ENCODE data around the gene DCTD. TPM values are rescaled to one million over a fixed set of nuclear protein-coding genes. Genes with fewer than 3 reads are reported as not detected.

DCTD gene
- total and polyA plus RNA-seq, 2 of the 13 experiments (the other 11 are each of a cell fraction or from before 2014, with no cell fraction given): 85.1 to 95.3 TPM

GRCh38 chr4:182880387-182881356 is 36.5 kb downstream of the DCTD start:
- CTCF ChIA-PET (ENCODE audit: low intra/inter-chr PET ratio, low total read pairs): no interaction called here
- Histone ChIP-seq H3K4me1 (ENCODE audit: insufficient read depth, low read length) (peaks cover 59% of the 10 kb centered on the region), H3K9me3 (ENCODE audit: low read length) (peaks cover 23% of the 10 kb centered on the region), H3K27me3 (ENCODE audit: control insufficient read depth in 1 of 2, insufficient read depth in 2 of 2, low read length in 2 of 2) (no peaks in the 10 kb centered on the region), H3K4me3 (replicated peaks in 1 of 3; ENCODE audit: insufficient read depth in 1 of 3, low read depth in 2 of 3, low read length in 3 of 3) (peak overlapping the region; percentile 20 to 58 (median 24); a peak in 5 of 6 replicates), H3K79me2 (ENCODE audit: insufficient read depth, low read length) (peaks cover 4% of the 10 kb centered on the region), H3K4me2 (ENCODE audit: low read depth, low read length) (peak overlapping the region; percentile 77), H2AFZ (ENCODE audit: low read length) (no peak overlapping the region), H3K36me3 (replicated peaks in 1 of 2; ENCODE audit: control insufficient read depth in 1 of 2, insufficient read depth in 2 of 2, low read length in 2 of 2) (peaks cover 3 to 21% of the 10 kb centered on the region in 2 experiments; a peak in 4 of 5 replicates), H3K27ac (ENCODE audit: extremely low read length, insufficient read depth, low read length) (peak overlapping the region; percentile 84), H3K9ac (ENCODE audit: insufficient read depth, low read depth, low read length) (peak overlapping the region; percentile 57), H4K20me1 (ENCODE audit: insufficient read depth, low read length) (no peaks in the 10 kb centered on the region)
- 8% methylated on average over 17 of the region's 26 CpGs for WGBS (ENCODE audit: low lambda C conversion rate)
- DNase-seq (ENCODE audit: low spot score) (peak; percentile 89), FAIRE-seq (peak; percentile 82), ATAC-seq (peak; percentile 90)
- in situ Hi-C loops (cut with HindIII; ENCODE audit: extremely low pct_ligation_motif_present, low pct_unique_long_range_greater_than_20kb) (no loop called here), intact Hi-C loops (cut with micrococcal nuclease; ENCODE audit: unreplicated experiment) (loop anchor here (1.0 kb wide), 1 partner anchor 18 kb away; no protein-coding TSS in a partner anchor)
- TSS peak; percentile 47 for BruUV-seq (replicated peaks)
- POLR2A ChIA-PET: interaction anchor here (0.9 to 7.3 kb wide), 5 partner anchors 15 to 37 kb away, joined by 4 to 69 read pairs (median 6); no protein-coding TSS in a partner anchor
- TF ChIP-seq MEIS2 (CRISPR knock-in tag; IDR thresholded peaks at IDR 0.05) (0 out of 2 replicates have a peak, but pooled peaks have one; percentile 48), ZNF136 (CRISPR knock-in tag; IDR thresholded peaks at IDR 0.05; ENCODE audit: low read depth) (0 out of 2 replicates have a peak, but pooled peaks have one; percentile 88), ZNF414 (CRISPR knock-in tag; IDR thresholded peaks at IDR 0.05) (peak; percentile 60; the same call in 1 of the 2 replicates), ETV5 (CRISPR knock-in tag; IDR thresholded peaks at IDR 0.05; ENCODE audit: borderline replicate concordance) (no peak; the same call in none of the 2 replicates), BHLHE40 (IDR thresholded peaks at IDR 0.05; ENCODE audit: low read length) (peak; percentile 54; the same call in 1 of the 2 replicates), ZBED4 (CRISPR knock-in tag; IDR thresholded peaks at IDR 0.05; ENCODE audit: borderline replicate concordance) (peak; percentile 62; the same call in 1 of the 2 replicates), SNAPC4 (CRISPR knock-in tag; IDR thresholded peaks at IDR 0.05) (peak; percentile 47; the same call in 1 of the 2 replicates), RBM22 (optimal IDR thresholded peaks at IDR 0.05; ENCODE audit: low read length) (peak; percentile 90), HOXA3 (CRISPR knock-in tag; IDR thresholded peaks at IDR 0.05) (peak; percentile 85), NFE2L2 (IDR thresholded peaks at IDR 0.05; ENCODE audit: low read length) (peak; percentile 71), KAT8 (CRISPR knock-in tag; IDR thresholded peaks at IDR 0.05) (peak; percentile 77), ZNF33B (CRISPR knock-in tag; IDR thresholded peaks at IDR 0.05) (0 out of 2 replicates have a peak, but pooled peaks have one; percentile 80), ZNF12 (CRISPR knock-in tag; IDR thresholded peaks at IDR 0.05) (peak; percentile 95)

Measured in HepG2 (cell line).